GM18517 (cell line): ENCODE measurements around the gene CFAP251.

ENCODE experiments used
- ATAC-seq: cut with Tn5 transposase; IDR thresholded peaks from one replicate; pipeline ENCODE4 v1.9.1; 2021; ENCODE audit warnings: mild to moderate bottlenecking, moderate library complexity; ENCODE audit not compliant: unreplicated experiment

The CFAP251 gene

GRCh38 chr12:122046145-122046544, 127.8 kb downstream of the CFAP251 start:
- no peak for ATAC-seq

- ATAC-seq: no peak
Measured at GRCh38 chr12:122048151-122048550, 129.8 kb downstream of the CFAP251 start.

- ATAC-seq: no peak
Measured at GRCh38 chr12:122049827-122050226, 131.4 kb downstream of the CFAP251 start.

GRCh38 chr12:122050706-122051105, 132.3 kb downstream of the CFAP251 start:
- no peak for ATAC-seq

GRCh38 chr12:122051231-122051876, 133.0 kb downstream of the CFAP251 start:
- no peak for ATAC-seq

GRCh38 chr12:122052285-122052684, 133.9 kb downstream of the CFAP251 start:
- no peak for ATAC-seq
